ENCODE data around the gene SMAD9.

GRCh38 chr13:36918246-36919131, 1.5 kb downstream of the SMAD9 start:
- peak in 1 of 2 donors; percentile 58 for TF ChIP-seq POLR2A (IDR thresholded peaks at IDR 0.05)
- no peak for TF ChIP-seq CTCF (IDR thresholded peaks at IDR 0.05)

Data from thyroid gland (tissue), 4 donors.